ENCODE measurements around the gene SLC4A1. TPM values are rescaled to one million over a fixed set of nuclear protein-coding genes. Genes with fewer than 3 reads are reported as not detected.

The SLC4A1 gene
- under 1 TPM in 1 of 2 donors, not detected in 1; 0.63 TPM for total RNA-seq
- long read RNA-seq, result 0 reads

- ATAC-seq (no peak), DNase-seq (no peak)
- intact Hi-C loops (cut with DNase I), result no loop called here
Measured at GRCh38 chr17:44267818-44268490, at the start of gene SLC4A1. Gene SLC4A1, minus strand, starts transcription at chr17:44268135. Its CDS starts 5,269 bp downstream, at chr17:44262866.

DNA sequence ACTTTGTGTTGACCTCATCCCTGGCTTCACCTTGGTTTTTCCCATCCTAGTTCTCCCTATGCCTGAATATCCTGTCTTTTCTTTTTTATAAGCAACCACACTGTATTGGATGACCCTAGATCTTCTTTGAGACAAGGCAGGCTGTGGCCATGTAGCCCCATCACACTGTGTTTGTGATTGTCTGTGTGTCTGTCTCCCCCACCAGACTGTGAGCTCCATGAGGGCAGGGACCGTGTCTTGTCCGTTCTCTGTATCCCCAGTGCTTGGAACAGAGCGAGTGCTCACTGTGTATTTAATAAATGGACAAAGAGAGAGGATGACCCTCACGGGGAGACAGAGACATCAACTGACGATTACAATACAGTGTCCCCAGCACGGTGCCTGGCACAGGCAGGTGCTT, 49.6 kb upstream of the SLC4A1 start:
- intact Hi-C loops (cut with DNase I), result loop anchor here in 1 of 2 donors (5.0 kb wide), 1 partner anchor 85 kb away; no protein-coding TSS in a partner anchor
- ATAC-seq (no peak), DNase-seq (no peak)

DNA sequence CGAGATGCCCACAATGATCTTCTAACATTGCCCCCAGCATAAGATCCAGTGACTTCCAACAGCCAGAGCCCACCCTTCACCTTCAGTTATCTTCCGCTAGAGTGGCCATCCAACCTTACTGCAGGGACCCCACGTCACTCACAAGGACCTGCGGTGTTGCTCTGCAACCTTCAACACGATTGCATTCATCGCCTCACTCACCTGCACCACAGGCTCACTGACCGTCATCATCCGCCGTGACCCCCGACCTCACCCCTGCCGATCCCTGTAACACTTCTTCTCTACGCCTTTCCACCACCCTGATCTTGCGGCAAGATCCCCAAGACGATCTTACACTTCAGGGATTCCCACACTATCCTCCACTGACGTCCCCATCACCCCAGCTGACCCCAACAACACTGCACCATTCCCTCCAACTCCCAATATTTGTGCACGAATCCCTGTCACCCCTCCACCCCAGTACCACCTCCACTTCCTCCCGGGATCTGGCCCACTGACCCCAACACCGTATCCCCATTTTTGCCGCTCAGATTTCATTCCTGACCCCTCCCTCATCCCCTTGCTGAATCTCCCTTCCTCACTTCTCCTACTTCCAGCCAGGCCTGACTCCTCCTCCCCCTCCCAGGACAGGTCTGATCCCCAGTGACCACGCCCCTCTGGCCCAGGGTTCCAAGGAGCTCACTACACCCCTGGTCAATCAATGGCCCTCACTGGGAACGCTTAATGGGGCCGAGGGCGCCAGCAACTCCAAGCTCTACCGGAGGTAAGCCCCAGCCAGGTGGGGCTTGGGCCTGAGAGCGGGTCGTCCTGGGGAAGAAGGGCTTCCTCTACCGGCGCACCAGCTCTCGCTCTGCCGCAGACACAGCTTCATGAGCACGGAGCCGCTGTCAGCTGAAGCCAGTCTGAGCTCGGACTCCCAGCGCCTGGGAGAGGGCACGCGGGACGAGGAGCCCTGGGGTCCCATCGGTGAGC, 48.1 kb upstream of the SLC4A1 start:
- ATAC-seq (no peak), DNase-seq (no peak)
- intact Hi-C loops (cut with DNase I), result loop anchor here in 1 of 2 donors (5.0 kb wide), 1 partner anchor 84 kb away; no protein-coding TSS in a partner anchor

DNA sequence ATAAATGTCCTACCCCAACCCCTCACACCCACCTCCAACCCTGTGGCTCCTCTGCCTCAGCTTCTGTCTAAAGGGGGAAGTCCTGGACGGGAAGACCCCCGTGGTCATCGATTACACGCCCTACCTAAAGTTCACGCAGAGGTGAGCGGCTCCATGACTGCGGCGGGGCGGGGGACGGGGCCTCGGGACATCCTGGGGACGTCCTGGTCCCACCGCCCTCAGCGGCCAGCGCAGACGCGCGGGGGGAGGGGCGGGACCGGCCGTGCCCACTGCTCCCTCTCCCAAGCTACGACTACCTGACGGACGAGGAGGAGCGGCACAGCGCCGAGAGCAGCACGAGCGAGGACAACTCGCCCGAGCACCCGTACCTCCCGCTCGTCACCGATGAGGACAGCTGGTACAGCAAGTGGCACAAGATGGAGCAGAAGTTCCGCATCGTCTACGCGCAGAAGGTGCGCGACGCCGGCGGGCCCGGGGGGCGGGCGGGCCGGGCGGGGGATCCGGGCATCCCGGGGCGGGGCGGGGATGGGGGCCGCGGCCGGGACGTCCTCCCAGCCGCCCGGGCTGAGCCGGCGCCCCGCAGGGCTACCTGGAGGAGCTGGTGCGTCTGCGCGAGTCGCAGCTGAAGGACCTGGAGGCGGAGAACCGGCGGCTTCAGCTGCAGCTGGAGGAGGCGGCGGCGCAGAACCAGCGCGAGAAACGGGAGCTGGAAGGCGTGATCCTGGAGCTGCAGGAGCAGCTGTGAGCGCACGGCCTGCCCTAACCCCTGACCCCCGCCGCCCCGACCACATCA, 47.1 kb upstream of the SLC4A1 start:
- ATAC-seq (peak in 1 of 2 donors; percentile 14), DNase-seq (no peak)
- intact Hi-C loops (cut with DNase I), result loop anchor here in 1 of 2 donors (5.0 kb wide), 1 partner anchor 83 kb away; no protein-coding TSS in a partner anchor

- DNase-seq (no peak), ATAC-seq (no peak)
- intact Hi-C loops (cut with DNase I), result no loop called here
Measured at GRCh38 chr17:44314524-44314868, 46.6 kb upstream of the SLC4A1 start.

DNA sequence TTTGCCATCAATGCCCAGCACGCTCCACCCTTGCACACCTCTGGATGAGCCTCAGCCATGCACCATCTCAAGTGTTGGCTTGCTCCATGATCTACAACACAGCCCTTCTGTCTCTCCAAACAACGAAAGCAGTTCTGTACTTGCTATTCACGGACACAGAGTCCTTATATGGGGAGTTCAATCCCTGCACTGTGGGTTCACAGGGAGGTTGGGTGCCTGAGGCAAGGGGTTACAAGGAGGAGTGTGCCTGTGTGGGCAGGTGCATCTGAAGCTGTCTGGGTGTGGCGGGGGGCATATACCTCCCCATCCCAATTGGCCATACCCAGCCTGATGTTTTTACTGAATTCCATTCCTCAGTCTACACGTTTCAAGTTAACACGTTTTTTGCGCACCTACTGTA, 46.1 kb upstream of the SLC4A1 start:
- DNase-seq (no peak), ATAC-seq (no peak)
- intact Hi-C loops (cut with DNase I), result no loop called here

DNA sequence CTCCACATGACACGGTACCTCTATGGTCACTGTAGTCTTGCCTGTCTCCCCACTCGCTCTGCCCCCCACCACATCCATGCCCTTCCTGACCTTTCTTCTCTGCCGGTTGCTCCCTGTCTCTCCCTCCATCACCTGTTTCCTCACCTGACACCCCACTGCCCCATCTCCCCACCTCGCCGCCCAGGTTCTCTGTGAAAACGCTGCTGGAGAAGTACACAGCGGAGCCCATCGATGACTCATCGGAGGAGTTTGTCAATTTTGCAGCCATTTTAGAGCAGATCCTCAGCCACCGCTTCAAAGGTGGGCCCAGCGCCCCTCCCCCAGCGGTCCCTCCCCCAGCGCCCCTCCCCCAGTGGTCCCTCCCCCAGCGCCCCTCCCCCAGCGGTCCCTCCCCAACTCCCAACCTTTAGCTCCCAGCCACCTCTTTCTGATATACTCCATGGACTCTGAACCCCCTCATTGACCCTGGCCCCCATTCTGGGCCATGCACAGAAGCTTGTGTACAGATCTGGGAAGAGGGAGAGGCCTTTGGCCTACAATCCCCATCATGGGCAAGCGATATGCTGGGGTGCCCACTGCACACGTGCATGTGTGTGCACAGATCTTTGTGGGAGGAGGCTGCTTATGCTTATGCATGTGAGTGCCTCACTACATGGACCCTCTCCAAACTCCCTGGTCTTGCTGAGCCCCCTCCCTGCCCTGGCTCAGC, 44.6 kb upstream of the SLC4A1 start:
- intact Hi-C loops (cut with DNase I), result no loop called here
- DNase-seq (no peak), ATAC-seq (no peak)

DNA sequence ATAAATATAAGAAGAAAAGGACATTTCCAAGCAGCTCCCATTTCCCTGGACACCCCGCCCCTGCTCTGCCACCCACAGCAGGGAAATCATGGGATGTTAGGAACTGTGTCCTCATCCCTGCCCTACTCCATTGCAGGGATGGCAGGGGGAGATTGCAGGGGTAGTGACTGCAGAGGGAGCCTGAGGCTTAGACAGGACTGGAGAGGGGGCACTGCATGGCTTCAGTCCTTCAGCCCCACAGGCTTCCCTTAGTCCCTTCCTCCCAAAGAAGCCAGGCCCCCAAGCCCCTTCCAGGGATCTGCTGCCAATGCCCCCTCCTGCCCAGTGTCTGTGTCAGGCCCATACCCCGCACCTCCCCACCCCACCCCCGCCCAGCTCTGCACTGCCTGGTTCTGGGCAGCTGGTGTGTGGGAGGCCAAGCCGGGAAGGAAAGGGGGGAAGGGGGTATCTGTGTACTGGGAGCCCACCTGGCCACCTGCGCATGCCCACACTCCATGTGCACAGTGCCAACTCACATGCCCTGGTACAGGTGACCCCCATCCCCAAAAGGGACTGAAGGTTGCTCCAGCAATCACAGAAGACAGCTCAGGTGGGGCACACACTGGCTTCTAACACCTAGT, 43.7 kb upstream of the SLC4A1 start:
- intact Hi-C loops (cut with DNase I), result no loop called here
- no peak for ATAC-seq
- no peak for DNase-seq

DNA sequence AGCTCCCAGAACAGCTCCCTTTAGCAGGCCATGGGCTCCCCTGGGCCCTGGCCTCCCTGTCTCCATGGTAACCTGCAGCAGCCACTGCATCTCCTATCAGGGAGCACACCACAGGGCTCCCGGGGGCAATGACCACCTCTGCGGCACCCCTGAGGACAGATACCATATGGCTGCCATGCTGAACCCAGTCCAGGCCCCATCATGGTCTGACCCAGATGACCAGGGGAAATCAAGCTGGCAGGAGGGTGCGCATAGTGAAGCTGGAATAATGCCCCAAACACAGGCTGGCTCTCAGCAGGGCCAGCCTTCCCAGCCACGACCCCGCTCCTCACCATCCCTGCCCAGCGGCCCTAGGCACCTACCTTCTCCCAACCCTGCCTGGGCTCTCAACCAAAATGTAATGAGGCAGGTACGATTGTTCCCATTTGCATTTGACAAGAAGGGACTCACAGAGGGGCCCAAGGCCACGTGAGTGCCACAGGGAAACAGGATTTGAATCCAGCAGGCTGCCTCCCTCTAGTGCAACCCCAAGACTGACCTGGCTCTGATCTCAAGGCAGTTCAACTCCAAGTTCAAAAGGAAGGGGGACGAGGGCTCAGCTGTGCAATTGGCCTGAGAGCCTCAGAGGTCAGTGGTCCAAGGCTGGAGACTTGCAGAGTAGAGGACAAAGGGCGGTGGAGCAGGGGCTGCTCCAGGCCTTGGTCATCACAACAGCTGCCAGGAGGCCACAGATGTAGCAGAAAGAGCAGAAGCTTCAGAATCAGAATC, 42.9 kb upstream of the SLC4A1 start:
- intact Hi-C loops (cut with DNase I), result no loop called here
- no peak for ATAC-seq
- no peak for DNase-seq

- DNase-seq, result no peak
- intact Hi-C loops (cut with DNase I), result no loop called here
- no peak for ATAC-seq
Measured at GRCh38 chr17:44310188-44310587, 42.3 kb upstream of the SLC4A1 start.

DNA sequence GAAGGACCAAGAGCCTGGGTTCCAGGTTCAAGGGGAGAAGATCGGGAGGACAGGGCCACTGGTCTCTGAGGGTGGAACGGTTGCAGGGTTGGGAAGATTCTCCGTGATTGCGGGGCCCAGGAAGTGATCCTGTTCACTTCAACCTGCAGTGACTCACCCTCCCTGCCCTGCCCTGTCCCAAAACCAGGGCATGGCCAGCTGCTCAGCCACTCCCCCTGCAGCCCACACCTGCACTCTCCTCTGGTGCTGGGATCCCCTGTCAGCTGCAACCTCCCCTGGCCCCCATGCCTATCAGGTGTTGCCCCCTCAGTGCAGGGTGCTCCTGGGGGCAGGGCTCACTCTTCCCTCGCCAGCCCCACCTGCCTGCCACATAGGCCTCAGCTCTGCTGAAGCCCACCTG, 41.5 kb upstream of the SLC4A1 start:
- intact Hi-C loops (cut with DNase I), result no loop called here
- DNase-seq (no peak), ATAC-seq (no peak)

DNA sequence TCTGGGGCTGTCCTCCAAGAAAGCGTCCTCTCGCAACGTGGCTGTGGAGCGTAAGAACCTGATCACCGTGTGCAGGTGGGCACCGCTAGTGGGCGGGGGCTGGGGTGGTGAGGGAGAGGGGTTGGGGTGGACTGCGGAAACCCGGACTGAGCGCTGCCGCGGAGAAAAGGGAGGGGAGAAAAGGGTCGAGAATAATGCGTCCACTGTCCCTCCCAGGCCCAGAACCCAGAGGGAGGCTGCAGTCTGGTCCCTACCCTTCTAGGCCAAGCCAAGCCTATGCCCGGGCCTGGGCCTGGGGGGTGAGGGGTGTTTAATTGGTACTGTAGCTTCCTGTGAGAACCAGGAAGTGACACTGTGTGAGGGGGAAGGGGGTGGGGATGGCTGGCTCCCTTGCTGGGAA, 40.9 kb upstream of the SLC4A1 start:
- intact Hi-C loops (cut with DNase I), result no loop called here
- ATAC-seq, result no peak
- DNase-seq, result no peak

- intact Hi-C loops (cut with DNase I), result no loop called here
- ATAC-seq, result peak; percentile 98 to 99
- DNase-seq, result peak; percentile 89
Measured at GRCh38 chr17:44308320-44308818, 40.4 kb upstream of the SLC4A1 start, which contains the start of gene RUNDC3A. Gene RUNDC3A, plus strand, starts transcription at chr17:44308601. Its CDS starts 232 bp downstream, at chr17:44308833.

DNA sequence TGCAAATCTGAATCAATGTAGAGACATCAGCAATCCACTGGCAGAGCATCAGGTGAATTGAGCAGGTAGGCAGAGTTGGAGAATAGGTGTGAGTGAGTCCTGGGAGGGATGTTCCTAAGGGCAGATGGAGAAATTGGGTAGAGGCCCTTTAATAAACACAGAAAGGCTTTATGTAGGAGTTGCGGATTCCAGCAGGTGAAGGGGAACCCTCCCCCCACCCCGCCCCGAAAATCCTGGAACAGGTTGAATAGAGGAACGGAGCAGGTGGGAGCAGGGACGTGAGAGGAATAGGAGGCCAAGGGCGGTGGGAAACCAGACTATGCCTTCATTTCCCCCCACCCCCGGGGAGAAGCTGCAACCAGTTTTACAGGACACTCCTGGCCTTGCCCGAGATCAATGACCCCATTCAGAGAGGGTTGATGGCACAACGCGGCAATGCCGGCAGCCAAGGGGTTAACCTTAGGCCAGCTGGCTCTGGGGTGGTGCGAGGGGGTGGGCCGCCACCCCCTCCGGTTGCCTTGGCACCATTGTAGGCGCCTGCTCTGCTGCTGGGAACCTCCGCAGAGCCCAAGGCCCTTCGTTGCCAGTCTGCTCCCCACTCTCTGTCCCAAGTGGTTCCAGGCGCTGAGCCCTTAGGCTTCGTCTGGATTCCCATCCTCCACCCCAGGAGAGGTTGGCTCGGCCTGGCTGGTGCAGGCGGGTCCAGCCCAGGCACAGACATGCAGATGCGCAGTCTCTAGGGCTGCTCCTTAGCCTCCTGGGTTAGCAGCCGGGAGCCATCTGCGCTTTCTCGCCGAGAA, 39.7 kb upstream of the SLC4A1 start:
- ATAC-seq, result peak; percentile 78 to 84
- DNase-seq, result no peak
- intact Hi-C loops (cut with DNase I), result no loop called here

DNA sequence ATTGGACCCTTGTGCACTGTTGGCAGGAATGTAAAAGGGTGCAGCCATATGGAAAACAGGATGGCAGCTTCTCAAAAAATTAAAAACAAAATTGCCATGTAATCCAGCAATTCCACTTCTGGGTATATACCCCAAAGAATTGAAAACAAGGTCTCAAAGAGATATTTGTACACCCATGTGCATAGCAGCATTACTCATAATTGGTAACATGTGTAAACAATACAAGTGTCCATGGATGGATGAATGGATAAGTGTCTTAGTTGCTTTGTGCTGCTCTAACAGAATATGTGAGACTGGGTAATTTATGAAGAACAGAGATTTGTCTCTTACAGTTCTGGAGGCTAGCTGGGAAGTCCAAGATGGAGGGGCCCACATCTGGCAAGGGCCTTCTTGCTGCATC, 36.7 kb upstream of the SLC4A1 start:
- ATAC-seq (no peak), DNase-seq (no peak)
- intact Hi-C loops (cut with DNase I), result no loop called here

GRCh38 chr17:44297975-44298374, 30.0 kb upstream of the SLC4A1 start:
- intact Hi-C loops (cut with DNase I), result no loop called here
- no peak for ATAC-seq
- no peak for DNase-seq
